SKM-1 treated with dmso at 0.1 percent for 144 hours (cell line): ENCODE data around the gene PPFIA2.

ENCODE experiments used
- DNase-seq: peaks from one replicate; lab custom pipeline; 2025; ENCODE audit not compliant: unreplicated experiment; lab: John Stamatoyannopoulos, UW

Gene PPFIA2

DNA sequence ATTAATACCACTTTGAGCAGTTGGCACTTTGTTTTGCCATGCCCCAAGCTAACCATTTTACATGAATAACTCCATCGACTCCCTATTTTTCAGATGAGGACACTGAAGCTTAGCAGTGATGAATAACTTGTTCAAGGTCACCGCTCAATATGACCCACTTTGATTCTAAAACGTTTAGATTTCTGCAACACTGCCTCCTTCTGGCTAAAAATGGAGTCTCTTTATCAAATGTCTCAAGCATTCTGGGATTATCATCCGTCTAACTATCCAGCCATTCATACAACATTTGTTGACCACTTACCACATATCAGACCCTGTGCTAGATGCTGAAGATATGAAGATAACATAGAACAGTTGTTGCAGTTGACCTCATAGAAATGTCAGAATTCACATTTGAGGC, 298.0 kb downstream of the PPFIA2 start:
- DNase-seq = no peak

DNA sequence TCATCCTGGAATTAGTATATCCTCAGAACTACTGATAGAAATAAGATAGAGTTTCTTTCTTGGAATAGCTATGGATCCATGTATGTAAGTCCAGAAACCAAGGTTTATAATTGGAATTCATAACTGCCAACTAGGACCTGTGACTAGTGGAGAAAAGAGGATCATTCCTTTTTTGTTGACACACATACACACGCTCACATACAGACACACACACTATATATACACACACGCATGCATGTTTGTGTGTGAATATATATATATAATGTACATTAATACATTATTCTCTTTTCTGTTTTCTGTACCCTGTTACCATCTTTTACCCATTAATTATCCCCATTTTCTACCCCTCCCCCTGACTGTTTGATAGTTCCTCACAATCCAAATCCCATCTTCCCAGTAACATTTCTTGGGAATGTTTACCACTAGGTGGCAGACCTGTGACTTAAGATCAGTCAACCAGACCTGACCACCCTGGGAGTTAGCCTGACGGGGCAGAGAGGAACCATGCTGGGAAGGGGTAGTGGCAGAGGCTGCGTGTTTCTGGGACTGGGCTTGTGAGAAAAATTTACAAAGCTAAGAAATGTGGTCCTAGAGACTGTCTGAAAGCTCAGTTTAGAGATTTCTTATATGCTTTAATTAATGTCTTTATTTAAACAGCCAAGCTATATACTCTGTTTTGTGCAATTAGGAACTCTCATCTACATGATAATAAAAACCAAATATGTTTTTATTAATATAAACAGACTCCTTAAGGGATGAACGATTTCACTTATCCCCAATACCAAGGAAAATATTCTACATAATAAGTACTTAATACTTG, 308.0 kb downstream of the PPFIA2 start:
- peak; percentile 1 for DNase-seq

DNA sequence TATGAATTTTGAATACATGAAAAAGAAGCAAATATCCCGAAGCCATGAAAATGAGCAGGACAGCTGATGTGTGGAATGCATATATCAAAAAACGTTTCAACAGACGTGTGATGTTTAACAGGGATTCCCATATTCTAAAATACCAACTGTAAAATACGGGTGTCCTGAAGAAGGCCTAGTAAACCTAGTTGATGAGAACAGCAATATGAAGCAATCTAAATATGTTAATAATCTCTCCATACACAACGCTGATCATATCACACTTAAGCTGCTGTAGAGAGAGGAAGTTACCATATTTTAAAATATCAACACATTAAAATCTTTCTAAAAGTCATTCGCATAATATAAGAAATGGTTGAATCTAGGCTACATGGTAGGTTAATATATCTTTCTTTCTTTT, 317.5 kb downstream of the PPFIA2 start:
- DNase-seq = no peak

DNA sequence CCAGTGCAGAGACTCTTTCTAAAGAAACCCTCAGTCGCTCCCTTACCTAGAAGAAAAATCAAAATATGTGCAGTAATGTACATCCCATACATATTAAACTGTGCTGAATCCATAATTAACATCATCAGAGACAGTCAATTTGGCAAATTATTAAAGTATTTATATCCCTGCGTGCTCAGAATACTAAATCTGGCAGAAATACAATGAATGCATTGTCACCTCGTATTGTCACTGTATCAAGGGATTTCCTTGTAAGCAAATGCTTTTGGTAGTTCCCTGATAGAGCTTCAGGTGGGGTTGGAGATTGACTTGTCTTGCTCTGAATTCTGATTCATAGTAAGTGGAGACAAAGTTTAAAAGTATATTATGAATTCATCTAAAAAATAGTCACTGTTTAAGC, 319.1 kb downstream of the PPFIA2 start:
- DNase-seq = no peak

DNA sequence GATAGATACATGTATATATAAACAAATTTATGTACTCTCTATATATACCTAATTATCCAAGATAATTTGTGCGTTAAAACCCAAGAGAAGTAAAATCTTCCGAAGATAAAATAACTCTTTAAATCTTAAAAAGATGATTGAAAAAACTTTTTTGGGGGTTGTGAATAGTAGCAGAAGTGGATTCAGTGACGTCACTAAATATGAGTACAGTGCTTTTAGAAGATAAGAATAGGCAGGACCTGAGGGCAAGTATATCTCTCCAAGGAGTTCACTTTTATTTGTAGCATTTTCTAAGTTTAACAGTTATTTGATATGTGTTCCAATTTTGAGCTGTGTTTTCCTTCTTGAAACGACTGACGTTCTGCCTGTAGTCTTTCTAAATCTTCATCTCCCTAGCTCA, 319.8 kb downstream of the PPFIA2 start:
- DNase-seq = no peak

DNA sequence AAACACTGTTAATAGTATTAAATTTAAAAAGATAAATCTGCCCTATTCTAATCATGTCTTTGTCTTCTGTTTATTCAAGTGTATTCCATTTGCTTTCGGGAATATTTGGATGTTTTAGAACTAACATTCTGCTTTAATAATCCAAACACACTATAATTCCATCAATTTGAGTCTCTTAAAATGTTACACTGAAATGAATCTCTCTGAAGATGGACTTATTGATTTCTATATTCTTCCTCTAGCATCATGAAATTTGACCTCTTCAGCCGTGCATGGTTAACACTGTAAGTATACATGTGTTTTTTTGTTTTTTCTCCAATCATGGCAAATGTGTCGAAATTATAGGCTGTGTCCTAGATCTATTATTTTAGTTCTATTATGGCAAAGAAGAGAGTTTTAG, 342.1 kb downstream of the PPFIA2 start:
- no peak for DNase-seq

DNA sequence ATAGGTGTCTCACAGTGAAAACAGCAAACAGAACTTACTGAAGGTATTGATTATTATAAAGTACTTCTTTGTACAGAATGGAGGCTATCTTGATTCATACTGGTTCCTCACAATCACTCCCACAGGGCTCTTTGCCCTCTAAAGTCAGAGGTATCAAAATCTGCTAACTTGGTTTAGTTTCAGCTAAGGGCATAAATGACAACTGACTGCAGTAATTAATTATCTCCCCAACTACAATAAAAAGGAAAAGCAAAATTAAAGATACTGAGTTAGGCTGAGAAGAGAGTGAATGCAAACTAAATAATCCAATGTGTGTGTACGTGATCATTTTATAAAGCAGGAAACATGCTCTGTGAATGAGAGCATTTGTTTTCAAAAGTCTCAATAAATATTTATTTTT, 342.6 kb downstream of the PPFIA2 start:
- DNase-seq = no peak

DNA sequence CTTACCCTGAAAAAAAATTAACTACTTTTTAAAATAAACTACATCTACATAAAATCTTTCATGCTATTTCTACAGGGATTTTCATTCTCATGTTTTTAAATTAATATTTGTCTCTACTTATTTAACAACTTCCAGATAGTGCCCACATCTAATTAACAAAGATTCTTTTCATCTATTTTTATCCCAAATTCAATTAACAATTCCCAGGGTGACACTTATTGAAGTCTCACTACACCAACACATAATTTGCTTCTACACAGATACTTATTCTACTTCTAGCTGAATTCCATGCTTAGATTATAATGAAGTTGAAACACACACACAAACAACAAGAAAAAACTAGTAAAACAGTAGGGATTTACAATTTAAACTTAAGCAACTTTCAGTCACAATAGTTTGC, 344.7 kb downstream of the PPFIA2 start:
- DNase-seq = no peak

DNA sequence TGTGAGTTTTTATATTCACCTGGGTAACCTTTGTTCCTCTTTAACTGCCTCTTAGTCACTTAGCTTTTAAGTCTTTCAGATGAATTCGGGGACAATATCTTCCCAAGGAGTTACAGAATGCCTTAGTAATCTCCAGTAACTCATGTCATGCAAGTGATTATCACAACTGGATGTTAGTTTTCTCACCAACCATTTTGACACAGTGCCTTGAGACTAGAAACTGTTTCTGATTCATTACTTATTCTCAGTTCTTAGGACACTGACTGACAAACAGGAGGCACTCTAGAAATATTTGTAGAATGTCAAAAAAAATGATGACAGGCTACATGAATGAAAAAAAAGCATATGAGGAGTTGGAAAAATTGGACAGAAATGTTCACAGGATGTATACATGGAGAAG, 346.2 kb downstream of the PPFIA2 start:
- DNase-seq = no peak

DNA sequence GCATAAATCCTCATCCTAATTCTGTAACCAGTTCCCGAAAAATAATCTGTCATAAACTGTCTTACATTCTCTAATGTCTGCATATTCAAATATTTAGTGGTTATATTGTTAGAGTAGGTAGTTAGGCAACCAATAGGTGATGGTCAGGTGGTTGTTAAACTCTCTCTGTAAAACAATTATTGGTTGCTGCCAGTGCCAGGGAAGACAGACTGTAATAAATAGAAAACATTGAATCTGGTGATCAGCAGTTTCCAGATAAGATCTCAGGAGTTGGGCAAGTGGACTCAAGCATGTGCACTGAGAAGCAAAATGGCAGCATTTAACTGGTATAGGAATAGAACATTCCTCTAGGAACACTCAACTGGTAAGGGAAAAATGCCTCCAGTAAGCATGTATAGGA, 355.8 kb downstream of the PPFIA2 start:
- no peak for DNase-seq

DNA sequence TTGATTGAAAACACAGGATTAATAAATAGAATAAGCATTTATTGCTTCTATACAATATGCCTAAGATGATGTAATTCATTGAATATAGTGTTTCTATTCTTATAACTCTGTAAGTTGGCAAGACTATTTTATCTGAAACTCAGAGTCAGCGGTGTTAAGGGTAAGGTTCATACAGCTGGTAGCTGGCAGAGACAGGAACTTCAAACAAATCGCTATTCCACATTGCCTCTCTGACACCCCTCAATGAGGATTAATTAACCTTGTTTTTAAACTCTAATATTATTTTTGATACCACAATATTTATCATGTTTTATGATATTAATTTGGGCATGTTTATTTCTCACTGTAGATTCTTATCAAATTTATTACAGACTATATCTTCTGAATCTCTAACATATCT, 357.9 kb downstream of the PPFIA2 start:
- no peak for DNase-seq

DNA sequence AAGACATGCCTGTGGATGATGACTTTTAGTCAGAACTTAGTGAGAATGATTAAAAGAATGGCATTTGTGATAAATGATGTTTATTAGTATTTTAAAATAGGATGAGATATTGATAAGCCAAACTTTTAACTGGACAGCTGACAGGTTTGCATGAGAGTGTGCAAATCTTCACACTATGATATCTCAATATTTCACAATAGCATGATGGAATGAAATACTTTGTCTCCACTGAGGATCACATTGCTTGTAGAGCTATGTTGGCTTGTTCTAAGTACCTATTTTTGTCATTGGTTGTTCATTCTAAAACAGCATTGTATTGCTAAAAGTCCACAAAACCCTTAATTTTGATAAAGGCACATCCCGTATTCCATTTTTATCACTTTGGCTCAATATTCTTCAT, 359.1 kb downstream of the PPFIA2 start:
- DNase-seq = no peak

DNA sequence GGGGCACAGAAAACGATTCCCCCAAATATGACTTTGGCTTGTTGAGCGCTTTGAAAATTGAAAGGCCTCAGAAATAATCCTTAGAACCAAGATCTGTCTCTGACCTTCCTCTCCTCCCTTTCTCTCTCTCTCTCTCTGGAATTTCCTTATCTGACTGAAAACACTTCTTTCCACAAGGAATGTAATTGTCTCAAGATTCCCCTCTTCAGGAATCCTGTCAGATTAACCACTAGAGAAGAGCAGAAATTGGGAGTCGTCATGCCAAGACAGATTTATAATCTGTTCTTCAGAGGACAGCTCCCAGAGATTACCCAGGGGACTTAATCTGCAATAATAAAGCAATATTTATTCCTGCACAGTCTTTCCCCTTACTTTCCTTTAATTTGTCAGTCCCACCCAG, 363.7 kb downstream of the PPFIA2 start:
- DNase-seq = no peak

DNA sequence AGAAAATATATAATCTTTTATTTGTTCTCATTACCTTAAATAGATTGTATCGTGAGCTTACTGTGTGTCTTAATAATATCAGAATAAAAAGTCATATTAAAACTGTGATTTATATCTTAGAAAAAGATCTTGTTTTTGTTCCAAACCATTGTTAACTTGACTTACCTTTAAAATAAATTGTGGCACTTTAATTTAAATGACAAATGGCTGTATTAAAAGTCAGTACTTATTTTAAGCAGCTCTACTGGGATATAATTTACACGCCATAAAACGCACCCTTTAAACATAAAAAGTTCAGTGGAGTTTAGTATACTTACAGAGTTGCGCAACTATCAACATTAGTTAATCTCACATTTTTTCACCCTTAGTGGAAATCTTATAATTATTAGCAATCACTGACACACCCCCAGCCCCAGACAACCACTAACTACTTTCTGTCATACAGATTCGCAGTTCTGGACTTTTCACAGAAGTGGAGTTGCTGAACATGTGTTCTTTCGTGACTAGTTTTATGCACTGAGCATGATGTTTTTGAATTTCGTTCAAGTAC, 369.5 kb downstream of the PPFIA2 start:
- no peak for DNase-seq

DNA sequence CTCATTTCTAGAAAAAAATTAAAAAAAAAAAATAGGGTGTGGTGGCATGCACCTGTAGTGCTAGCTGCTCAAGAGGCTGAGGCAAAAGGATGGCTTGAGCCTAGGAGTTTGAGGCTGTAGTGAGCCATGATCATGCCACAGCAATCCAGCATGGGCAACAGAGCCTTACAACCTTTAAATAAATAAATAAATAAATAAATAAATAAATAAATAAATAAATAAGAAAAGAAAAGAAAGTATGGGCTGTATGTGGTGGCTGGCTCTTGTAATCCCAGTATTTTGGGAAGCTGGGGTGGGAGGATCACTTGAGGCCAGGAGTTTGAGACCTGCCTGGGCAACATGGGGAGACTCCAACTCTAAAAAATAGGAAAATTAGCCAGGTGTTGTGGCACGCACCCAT, 373.0 kb downstream of the PPFIA2 start:
- no peak for DNase-seq

DNA sequence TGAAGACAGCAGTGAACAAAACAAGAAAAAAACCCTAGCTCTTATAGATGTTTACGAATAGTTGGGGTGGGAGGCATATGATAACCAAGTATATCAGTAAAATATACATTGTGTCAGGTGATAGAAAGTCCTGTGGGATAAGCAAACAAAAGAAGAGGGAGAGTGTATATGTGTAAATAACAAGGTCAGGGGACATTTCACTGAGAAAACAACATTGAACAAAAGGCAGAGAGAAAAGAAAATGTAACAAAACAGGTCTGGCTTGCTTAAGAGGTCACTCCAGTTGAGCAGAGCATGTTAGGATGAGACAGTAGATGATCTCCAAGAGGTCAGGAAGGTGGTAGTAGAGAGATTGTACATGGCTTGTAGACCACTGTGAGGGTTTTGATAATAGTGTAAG, 377.2 kb downstream of the PPFIA2 start:
- DNase-seq = no peak

DNA sequence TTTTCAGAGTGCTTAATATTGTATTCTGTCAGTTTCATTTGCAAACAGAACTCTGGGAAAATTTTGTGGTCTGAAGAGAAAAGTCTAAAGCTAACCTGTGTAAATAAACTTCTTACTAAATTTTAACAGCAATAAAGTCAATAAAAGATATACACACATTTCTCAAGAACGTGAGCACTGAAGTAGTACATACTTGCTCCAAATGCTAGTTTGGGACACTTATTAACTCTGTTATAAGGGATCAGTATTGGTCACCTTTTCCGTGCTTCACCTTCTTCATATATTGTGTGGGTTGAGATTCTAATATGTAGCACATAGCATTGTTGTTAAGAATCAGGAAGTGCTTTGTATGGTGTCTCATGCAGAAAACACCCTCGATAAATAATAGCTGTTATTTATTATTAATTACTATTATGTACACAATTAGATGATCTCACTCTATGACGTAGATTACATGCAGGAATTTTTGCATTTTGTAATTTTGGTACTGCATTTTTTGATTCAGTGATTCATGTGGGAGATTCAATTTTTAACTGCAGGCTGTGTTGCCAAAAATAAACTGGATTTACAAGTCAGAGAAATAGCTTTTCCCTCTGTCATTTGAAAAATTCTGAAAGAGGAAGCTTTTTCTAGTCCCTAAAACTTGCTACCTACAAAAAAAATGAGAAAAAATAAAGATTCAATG, 380.4 kb downstream of the PPFIA2 start:
- DNase-seq = no peak

DNA sequence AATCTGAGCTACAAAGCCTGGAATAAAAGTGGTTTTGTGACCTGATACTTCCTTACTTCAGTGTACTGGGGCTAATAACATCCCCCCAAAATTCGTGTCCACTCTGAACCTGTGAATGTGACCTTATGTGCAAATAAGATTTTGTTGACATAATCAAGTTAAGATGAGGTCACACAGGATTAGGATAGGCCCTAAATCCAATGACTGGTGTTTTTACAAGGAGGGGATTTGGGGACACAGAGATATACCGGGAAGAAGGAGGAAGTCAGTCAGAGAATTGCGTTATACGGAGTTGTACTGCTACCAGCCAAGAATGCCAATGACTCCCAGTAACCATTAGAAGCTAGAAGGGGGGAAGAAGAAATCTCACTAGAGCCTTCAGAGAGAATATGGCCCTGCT, 381.4 kb downstream of the PPFIA2 start:
- no peak for DNase-seq

DNA sequence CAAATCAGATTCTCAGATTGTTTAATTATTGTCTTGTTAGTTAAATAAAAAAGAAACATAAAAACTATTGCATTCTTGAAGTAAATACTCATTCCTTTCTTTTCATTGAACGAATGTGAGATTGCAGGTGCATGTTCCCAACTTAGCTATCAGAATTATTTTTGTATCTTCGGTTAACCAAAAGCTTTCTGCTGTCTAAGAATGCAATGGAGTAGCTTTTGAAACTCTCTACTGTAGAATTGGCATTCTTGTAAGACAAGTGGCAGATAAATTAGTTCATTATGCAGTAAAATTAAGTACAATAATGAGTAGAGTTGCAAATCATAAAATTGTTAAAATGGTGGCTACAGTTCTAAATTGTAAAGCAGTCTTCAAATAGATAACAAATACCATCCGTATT, 383.2 kb downstream of the PPFIA2 start:
- no peak for DNase-seq

DNA sequence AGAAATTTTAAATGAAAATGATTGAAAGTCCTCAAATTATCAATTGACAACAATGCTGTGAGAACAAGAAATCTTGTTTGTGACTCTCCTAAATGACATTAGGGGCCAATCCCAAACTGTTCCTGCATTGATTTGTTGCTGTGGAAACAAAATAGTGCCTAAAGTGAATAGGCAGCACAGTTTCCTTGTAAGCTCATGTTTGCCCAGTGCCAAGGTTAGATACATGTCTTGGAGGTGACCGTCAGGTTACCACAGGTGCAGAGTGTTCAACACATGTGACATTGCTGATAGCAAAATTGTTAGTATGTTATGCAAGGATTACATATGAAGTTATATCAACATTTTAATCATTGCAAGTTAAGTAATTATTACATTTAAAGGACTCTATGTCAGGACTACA, 388.7 kb downstream of the PPFIA2 start:
- no peak for DNase-seq

DNA sequence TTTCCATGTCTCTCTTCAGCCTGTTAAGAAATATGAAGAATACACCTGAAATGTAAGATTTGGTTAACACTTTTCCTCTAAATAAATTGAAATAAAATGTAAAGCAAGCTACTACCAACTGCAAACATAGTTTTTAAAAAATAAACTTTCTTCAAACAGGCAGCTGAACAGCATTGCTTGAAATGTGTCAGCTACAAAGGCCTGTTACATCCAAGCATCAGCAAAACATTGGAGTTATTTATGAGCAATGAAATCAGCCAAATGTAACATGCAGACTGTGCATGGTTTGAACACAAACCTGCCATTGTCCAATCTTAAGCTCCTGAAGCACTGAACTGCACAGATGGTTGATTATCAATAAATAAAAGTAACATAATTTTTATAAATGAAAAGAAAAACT, 390.0 kb downstream of the PPFIA2 start:
- DNase-seq = no peak

DNA sequence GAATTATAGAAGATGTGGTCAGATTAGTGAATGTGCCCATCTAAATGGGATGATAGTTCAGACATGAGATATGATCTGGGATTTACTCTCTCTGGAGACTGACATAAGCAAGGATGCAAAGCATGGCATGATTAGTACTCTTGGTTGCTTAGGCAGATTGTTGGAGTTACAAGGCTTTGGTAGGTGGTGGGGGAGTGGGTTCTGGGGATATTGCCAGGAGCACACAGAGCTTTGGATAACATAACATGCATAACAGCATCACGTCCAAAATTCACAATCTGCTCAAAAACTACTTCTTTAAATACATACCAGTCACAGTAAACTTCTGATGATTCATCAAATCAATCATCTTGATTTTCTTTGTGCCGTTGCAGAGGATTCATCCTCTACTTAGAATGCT, 393.9 kb downstream of the PPFIA2 start:
- DNase-seq = no peak

DNA sequence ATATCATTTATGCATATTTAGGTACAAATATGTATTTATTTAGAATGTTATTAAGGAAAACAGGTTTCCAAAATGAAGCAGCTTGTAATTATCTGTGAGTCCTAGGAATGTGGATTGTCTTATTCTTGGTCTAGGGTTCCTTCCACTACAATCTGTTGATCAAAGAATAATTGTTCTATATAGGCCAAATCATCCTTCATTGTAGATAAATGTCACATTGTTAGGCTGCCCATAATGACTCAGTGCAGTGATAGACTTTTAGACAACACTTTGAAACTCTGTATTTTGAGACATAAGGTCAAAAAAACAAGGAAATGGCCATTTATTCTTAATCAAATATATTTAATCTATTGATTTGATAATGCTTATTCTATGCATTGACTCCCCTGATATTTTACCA, 398.2 kb downstream of the PPFIA2 start:
- no peak for DNase-seq
